ENCODE data around the gene LST1. TPM values are rescaled to one million over a fixed set of nuclear protein-coding genes. Genes with fewer than 3 reads are reported as not detected.

LST1 gene
- total RNA-seq, 2 experiments from 2014 or later, result 3.0 to 4.2 TPM

- peak overlapping the region; percentile 94 for H3K27ac ChIP-seq (ENCODE audit: low read depth, low read length, poor library complexity, severe bottlenecking)
- H3K4me3 ChIP-seq (ENCODE audit: low read depth, low read length, poor library complexity, severe bottlenecking), result peak overlapping the region; percentile 57
- no peak overlapping the region for H2AFZ ChIP-seq (ENCODE audit: low read length)
- intact Hi-C loops (cut with micrococcal nuclease; ENCODE audit: unreplicated experiment), result no loop called here
- ChIA-PET POLR2A (interaction anchor here (0.9 to 1.9 kb wide), 5 partner anchors 10 to 24 kb away, joined by 3 to 5 read pairs (median 4); partner anchors contain the start of gene TNF), CTCF (ENCODE audit: unreplicated experiment) (interaction anchor here (1.6 kb wide), 1 partner anchor 14 kb away, joined by 3 read pairs; no protein-coding TSS in a partner anchor)
- H3K4me2 ChIP-seq (ENCODE audit: low read length), result peak overlapping the region; percentile 81
- no peaks in the 10 kb centered on the region for H3K79me2 ChIP-seq (ENCODE audit: insufficient read depth, low read depth, low read length)
- H4K20me1 ChIP-seq (ENCODE audit: insufficient read depth, low read length), result no peaks in the 10 kb centered on the region
- no TSS peak for BruUV-seq (replicated peaks)
- no peaks in the 10 kb centered on the region for H3K9me3 ChIP-seq (ENCODE audit: low read length)
- DNase-seq (ENCODE audit: low spot score), result peak; percentile 75
- TF ChIP-seq CTCF (conservative IDR thresholded peaks at IDR 0.05; ENCODE audit: low read length), result no peak
- no peak for TF ChIP-seq EZH2phosphoT487 (IDR thresholded peaks at IDR 0.05; ENCODE audit: borderline replicate concordance, low read depth, low read length)
- peaks cover 46% of the 10 kb centered on the region for H3K36me3 ChIP-seq (ENCODE audit: insufficient read depth, low read length)
- no peaks in the 10 kb centered on the region for H3K9me2 ChIP-seq (ENCODE audit: insufficient read depth, low read length)
- H3K4me1 ChIP-seq (ENCODE audit: insufficient read depth, low read length, poor library complexity, severe bottlenecking), result peaks cover 83% of the 10 kb centered on the region
Measured at GRCh38 chr6:31558631-31559500, 27.2 kb upstream of the LST1 start.

GRCh38 chr6:31559606-31559957 is 26.5 kb upstream of the LST1 start:
- POLR2A ChIA-PET, result interaction anchor here (0.6 to 1.9 kb wide), 10 partner anchors 8 to 61 kb away, joined by 3 to 6 read pairs (median 3); partner anchors contain the start of genes LST1 and TNF
- peak overlapping the region; percentile 81 for H3K4me2 ChIP-seq (ENCODE audit: low read length)
- intact Hi-C loops (cut with micrococcal nuclease; ENCODE audit: unreplicated experiment), result no loop called here

More at GRCh38 chr6:31559606-31559957, 26.5 kb upstream of the LST1 start:
- H4K20me1 ChIP-seq (ENCODE audit: insufficient read depth, low read length), result no peaks in the 10 kb centered on the region
- BruUV-seq (replicated peaks), result TSS peak; percentile 50
- CTCF ChIA-PET (ENCODE audit: unreplicated experiment), result no interaction called here
- H3K4me3 ChIP-seq (ENCODE audit: low read depth, low read length, poor library complexity, severe bottlenecking), result peak overlapping the region; percentile 57
- no peaks in the 10 kb centered on the region for H3K9me3 ChIP-seq (ENCODE audit: low read length)
- H3K79me2 ChIP-seq (ENCODE audit: insufficient read depth, low read depth, low read length), result no peaks in the 10 kb centered on the region
- peaks cover 75% of the 10 kb centered on the region for H3K4me1 ChIP-seq (ENCODE audit: insufficient read depth, low read length, poor library complexity, severe bottlenecking)
- H2AFZ ChIP-seq (ENCODE audit: low read length), result no peak overlapping the region
- no peaks in the 10 kb centered on the region for H3K9me2 ChIP-seq (ENCODE audit: insufficient read depth, low read length)
- peak overlapping the region; percentile 94 for H3K27ac ChIP-seq (ENCODE audit: low read depth, low read length, poor library complexity, severe bottlenecking)
- peaks cover 46% of the 10 kb centered on the region for H3K36me3 ChIP-seq (ENCODE audit: insufficient read depth, low read length)
- no peak for DNase-seq (ENCODE audit: low spot score)
- TF ChIP-seq EZH2phosphoT487 (IDR thresholded peaks at IDR 0.05; ENCODE audit: borderline replicate concordance, low read depth, low read length) (no peak), CTCF (conservative IDR thresholded peaks at IDR 0.05; ENCODE audit: low read length) (no peak)

Measured in OCI-LY7 (cell line).